Activated CD8-positive, alpha-beta memory T cell treated with anti-CD3 and anti-CD28 coated beads for 48 hours (primary cell): ENCODE results near the gene CFAP92.

Experiments
- DNase-seq, 3 experiments: peaks; one replicate each; pipeline ENCODE4 v3.0.0-alpha.2; 2020; ENCODE audit warnings: low read depth in 2 of 3, low spot score in 2 of 3

Gene CFAP92

GRCh38 chr3:128988286-128988685 lies 5.6 kb downstream of the CFAP92 start:
- DNase-seq, result no peak

- no peak for DNase-seq
Measured at GRCh38 chr3:128987302-128988100, 6.4 kb downstream of the CFAP92 start.

DNA sequence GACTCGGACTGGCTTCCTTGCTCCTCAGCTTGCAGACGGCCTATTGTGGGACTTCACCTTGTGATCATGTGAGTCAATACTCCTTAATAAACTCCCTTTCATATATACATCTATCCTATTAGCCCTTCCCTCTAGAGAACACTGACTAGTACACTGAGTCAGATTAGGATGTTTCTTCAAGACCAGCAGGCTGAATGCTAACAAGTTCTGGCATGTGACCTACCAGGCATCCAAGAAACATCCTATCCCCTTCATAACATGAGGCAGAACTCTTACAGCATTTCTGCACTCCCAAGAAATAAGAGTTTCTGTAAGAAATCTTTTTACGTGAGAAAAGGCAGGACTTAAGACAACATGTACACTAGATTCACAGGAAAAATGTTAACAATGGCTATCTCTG lies 9.3 kb downstream of the CFAP92 start:
- DNase-seq, result no peak

- DNase-seq, result no peak
Measured at GRCh38 chr3:128983293-128984069, 10.4 kb downstream of the CFAP92 start.

DNA sequence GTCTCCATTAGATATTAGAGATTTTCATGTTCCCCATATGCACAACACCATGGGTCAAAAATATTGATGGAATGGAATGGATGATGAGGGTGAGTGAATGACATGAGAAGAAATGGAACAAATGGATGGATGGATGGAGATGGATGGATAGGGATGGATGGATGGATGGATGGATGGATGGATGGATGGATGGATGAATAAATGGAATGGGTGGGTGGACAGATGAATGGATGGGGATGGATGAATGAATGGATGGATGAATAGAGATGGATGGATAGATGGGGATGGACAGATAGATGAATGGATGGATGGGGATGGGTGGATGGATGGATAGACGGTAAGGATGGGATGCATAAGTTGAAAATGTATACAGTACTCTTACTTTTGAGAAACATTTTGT lies 18.6 kb downstream of the CFAP92 start:
- DNase-seq, result no peak

DNA sequence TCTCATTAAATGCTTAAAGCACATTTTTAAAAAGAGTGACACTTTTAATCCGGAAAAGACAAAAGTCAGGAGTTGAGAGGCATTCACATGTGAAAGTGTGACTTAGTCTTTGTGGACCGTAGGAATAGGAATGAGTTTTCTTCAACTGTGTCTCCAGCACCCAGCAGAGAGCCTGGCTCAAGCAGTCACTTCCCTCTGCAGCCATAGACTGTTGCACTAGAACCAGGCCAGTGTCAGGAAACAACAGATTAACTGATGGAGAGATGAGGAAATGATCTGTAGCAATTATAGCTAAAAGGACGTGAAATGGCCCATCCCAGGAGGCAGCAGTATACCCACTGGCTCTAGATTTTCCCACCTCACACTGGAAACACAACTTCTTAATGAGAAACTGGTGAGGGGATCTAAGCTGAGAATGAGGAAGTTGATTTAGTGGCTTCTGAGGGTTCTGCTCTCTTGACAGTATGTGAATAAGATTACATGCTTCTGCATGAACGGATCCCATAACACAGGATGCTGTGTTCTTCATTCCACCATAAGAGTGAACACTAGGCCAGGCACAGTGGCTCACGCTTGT lies 19.8 kb downstream of the CFAP92 start:
- no peak for DNase-seq

GRCh38 chr3:128971421-128972100 lies 22.3 kb downstream of the CFAP92 start:
- no peak for DNase-seq

DNA sequence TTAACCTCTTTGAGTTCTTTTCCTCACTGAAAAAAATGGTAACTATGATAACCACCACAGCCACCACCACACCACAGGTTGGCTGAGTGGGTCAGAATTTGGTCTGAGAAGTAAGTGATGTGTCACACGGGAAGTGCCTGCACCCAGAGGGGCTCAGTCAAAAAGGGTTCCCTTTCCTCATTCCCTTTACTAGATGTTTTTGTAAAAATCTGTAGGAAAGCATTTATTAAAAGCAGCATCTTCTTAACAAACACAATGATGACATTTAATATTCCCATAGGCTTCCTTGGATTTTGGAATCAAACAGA lies 23.2 kb downstream of the CFAP92 start:
- no peak for DNase-seq

DNA sequence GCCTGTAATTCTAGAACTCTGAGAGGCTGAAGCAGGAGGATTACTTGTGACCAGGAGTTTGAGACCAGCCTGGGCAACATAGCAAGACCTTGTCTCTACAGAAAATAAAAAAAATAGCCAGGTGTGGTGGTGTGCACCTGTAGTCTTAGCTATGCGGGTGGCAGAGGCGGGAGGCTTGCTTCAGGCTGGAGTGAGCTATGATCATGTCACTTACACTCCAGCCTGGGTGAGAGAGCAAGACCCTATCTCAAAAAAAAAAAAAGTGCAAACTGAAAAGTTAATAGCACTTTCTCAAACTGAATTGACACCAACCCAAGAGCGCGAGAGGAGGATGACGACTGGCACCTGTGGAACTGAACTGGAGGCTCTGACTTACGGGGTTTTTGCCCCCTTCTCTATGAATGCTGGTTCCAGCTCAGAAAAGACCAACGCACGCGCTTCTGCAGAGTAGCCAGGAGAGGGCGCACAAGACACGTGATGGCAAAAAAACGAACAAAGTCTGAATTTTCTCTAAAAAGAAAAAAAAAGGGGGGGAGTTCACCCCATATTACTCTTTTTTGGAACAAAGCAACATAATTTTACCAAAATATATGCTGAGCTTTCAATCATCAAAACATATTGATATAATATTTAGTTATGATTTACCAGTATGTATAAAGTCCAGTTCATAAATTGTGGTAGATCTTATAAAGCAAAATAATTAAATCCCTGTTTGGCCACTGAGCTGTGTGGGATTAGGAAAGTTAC lies 23.7 kb downstream of the CFAP92 start:
- DNase-seq, result peak in 1 of 3 experiments; percentile 44

- DNase-seq, result no peak
Measured at GRCh38 chr3:128967748-128968355, 26.0 kb downstream of the CFAP92 start.

- no peak for DNase-seq
Measured at GRCh38 chr3:128965818-128966217, 28.1 kb downstream of the CFAP92 start.

DNA sequence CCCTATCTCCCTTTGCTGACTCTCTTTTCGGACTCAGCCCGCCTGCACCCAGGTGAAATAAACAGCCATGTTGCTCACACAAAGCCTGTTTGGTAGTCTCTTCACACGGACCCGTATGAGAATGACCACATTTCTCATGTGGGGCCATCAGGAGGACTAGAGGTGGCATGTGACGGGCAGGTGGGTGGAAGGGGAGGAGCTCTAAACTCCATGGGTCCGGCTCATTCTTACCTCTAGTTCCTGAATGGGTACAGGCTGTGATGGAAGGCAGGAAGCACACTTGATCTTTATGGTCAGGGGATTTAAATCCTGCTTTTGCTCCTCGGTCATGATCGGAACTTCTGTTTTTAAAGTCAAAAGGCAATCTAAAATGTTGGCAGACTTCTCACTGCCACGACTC lies 28.6 kb downstream of the CFAP92 start:
- DNase-seq, result no peak

- no peak for DNase-seq
Measured at GRCh38 chr3:128956440-128956839, 37.4 kb downstream of the CFAP92 start.

GRCh38 chr3:128950223-128950938 lies 43.5 kb downstream of the CFAP92 start:
- DNase-seq, result no peak

DNA sequence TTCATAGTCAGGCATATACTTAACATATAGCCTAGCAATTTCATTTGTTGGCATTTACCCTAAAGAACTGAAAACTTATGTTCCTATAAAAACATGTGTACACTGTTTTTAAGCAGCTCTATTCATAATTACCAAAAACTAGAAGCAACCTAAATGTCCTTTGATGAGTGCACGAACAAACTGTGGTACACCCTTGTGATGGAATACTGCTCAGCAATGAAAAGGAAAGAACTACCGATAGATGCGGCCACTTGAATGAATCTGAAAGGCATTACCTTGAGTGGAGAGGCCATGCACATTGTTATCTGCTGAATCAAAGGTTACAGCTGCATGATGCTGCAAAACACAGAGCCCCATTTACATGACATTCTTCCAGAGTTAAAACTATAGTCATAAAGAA lies 44.7 kb downstream of the CFAP92 start:
- DNase-seq, result no peak

DNA sequence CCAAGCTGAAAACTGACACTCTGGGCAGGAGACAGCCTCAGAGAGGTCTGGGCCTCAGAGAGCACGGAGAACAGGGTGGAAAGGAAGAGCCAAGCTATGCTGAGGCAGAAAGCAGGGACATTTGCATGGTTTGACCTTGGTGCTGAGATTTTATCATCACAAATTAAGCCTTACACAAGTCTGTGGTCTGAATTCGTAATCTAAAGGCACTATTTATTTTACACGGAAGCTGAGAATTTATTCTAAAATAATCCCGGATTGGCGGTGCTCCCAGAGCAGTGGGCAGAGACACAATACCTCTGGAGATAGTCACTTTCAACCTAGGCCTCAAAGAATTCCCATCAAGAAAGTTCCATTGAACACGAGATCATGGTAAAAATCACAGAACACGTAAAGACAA lies 47.5 kb downstream of the CFAP92 start:
- DNase-seq, result no peak

DNA sequence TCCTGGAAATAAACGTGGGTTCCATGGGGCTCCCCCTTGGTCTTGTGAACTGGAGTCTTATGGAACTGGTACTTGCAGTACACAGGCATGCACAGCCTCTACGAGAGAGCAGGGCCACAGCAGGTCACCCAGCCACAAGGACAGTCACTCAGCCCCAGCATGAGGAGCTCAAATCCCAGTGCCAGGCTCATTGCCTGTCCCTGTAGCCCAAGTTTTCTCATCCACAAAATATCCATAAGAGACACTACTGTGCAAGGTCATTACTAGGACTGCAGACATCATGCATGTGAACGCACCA lies 48.0 kb downstream of the CFAP92 start:
- DNase-seq, result no peak

- DNase-seq, result no peak
Measured at GRCh38 chr3:128945041-128945877, 48.6 kb downstream of the CFAP92 start.
